ENCODE measurements around the gene TRIM71. TPM values are rescaled to one million over a fixed set of nuclear protein-coding genes. Genes with fewer than 3 reads are reported as not detected.

Gene TRIM71
- total RNA-seq, 1 experiment from 2014 or later: 0.18 TPM

DNA sequence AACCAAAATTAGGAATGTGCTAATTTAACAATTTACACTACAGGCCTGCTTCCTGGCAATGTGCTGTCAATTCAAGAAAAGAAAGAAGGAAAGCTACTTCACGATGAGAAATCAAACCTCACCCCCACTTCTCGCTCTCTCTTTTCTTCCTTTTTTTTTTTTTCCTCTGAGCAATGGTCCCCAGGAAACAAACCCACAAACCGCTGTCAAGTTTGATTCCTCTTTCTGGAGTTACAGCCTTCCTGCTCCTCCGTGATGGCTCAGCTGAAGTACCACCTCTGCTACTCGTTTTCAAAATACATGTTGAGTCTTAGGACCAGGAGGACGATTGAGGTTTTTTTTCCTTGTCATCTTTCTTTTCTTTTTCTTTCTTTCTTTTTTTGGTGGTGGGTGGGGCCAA lies 3.4 kb upstream of the TRIM71 start:
- H3K4me1 ChIP-seq (ENCODE audit: control insufficient read depth, insufficient read depth, low read length): no peaks in the 10 kb centered on the region
- no peaks in the 10 kb centered on the region for H3K36me3 ChIP-seq (ENCODE audit: control insufficient read depth, insufficient read depth, low read length)
- H3K27me3 ChIP-seq (ENCODE audit: control insufficient read depth, insufficient read depth, low read length): no peaks in the 10 kb centered on the region; the same call in 1 of the 2 replicates
- H3K27ac ChIP-seq (ENCODE audit: low read length): no peak overlapping the region
- ChIA-PET CTCF (no interaction called here), POLR2A (no interaction called here)
- TF ChIP-seq, protein P1, sequence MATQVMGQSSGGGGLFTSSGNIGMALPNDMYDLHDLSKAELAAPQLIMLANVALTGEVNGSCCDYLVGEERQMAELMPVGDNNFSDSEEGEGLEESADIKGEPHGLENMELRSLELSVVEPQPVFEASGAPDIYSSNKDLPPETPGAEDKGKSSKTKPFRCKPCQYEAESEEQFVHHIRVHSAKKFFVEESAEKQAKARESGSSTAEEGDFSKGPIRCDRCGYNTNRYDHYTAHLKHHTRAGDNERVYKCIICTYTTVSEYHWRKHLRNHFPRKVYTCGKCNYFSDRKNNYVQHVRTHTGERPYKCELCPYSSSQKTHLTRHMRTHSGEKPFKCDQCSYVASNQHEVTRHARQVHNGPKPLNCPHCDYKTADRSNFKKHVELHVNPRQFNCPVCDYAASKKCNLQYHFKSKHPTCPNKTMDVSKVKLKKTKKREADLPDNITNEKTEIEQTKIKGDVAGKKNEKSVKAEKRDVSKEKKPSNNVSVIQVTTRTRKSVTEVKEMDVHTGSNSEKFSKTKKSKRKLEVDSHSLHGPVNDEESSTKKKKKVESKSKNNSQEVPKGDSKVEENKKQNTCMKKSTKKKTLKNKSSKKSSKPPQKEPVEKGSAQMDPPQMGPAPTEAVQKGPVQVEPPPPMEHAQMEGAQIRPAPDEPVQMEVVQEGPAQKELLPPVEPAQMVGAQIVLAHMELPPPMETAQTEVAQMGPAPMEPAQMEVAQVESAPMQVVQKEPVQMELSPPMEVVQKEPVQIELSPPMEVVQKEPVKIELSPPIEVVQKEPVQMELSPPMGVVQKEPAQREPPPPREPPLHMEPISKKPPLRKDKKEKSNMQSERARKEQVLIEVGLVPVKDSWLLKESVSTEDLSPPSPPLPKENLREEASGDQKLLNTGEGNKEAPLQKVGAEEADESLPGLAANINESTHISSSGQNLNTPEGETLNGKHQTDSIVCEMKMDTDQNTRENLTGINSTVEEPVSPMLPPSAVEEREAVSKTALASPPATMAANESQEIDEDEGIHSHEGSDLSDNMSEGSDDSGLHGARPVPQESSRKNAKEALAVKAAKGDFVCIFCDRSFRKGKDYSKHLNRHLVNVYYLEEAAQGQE (IDR thresholded peaks at IDR 0.05; ENCODE audit: insufficient read depth in 1 of 2, low read depth in 2 of 2, low read length in 1 of 2): no peak
- TF ChIP-seq SIN3A (IDR thresholded peaks at IDR 0.05; ENCODE audit: borderline replicate concordance, insufficient read depth, low read depth, low read length): no peak
- TF ChIP-seq, protein P2, sequence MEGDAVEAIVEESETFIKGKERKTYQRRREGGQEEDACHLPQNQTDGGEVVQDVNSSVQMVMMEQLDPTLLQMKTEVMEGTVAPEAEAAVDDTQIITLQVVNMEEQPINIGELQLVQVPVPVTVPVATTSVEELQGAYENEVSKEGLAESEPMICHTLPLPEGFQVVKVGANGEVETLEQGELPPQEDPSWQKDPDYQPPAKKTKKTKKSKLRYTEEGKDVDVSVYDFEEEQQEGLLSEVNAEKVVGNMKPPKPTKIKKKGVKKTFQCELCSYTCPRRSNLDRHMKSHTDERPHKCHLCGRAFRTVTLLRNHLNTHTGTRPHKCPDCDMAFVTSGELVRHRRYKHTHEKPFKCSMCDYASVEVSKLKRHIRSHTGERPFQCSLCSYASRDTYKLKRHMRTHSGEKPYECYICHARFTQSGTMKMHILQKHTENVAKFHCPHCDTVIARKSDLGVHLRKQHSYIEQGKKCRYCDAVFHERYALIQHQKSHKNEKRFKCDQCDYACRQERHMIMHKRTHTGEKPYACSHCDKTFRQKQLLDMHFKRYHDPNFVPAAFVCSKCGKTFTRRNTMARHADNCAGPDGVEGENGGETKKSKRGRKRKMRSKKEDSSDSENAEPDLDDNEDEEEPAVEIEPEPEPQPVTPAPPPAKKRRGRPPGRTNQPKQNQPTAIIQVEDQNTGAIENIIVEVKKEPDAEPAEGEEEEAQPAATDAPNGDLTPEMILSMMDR (IDR thresholded peaks at IDR 0.05): no peak
- no peak for TF ChIP-seq TCF7L2 (IDR thresholded peaks at IDR 0.05; ENCODE audit: low read depth, low read length)
- TF ChIP-seq POLR2AphosphoS5 (IDR thresholded peaks at IDR 0.05; ENCODE audit: low read depth, low read length): no peak
- no peak for DNase-seq (ENCODE audit: low read depth, low spot score)
- no peak for ATAC-seq
- no TSS peak for BruUV-seq (replicated peaks)
- in situ Hi-C loops (cut with HindIII; ENCODE audit: low pct_unique_long_range_greater_than_20kb, low sequenced_read_pairs): no loop called here
- H3K4me3 ChIP-seq (ENCODE audit: low read depth in 2 of 2, low read length in 2 of 2): no peak overlapping the region
- no peaks in the 10 kb centered on the region for H3K9me3 ChIP-seq (ENCODE audit: control insufficient read depth, insufficient read depth, low read depth, low read length)
- intact Hi-C loops (cut with micrococcal nuclease; ENCODE audit: unreplicated experiment): no loop called here

DNA sequence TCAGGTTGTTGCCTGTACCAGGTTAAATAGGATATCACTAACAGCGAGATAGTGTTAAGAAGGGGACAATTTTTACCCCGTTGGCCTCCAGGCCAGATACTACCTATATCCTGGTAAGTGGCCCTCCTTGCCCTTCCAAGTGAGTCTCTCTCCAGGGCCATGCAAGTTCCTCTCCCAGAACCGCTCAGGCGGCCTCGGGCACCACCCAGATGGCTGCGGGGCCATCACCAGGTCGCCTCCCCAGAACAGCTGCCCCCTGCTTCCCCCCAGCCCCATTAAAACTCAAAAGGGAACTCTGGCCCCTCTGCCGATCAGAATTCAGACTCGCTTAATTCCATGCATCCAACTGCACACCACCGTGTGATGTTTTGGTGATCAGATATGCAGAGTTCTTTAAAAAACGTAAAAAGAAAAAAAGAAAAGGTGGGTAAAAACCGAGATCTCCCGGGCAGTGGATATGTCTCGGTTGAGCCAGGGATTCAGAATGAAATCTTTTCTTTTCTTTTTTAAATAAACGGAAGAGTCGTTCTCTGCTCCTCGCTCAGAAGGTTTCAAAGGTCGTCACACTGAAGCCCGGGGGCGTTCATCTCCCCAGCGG lies 1.9 kb upstream of the TRIM71 start:
- no peaks in the 10 kb centered on the region for H3K36me3 ChIP-seq (ENCODE audit: control insufficient read depth, insufficient read depth, low read length)
- TF ChIP-seq, protein P2 (IDR thresholded peaks at IDR 0.05): no peak
- TF ChIP-seq TCF7L2 (IDR thresholded peaks at IDR 0.05; ENCODE audit: low read depth, low read length) (no peak), POLR2AphosphoS5 (IDR thresholded peaks at IDR 0.05; ENCODE audit: low read depth, low read length) (no peak)
- no peak for DNase-seq (ENCODE audit: low read depth, low spot score)
- CTCF ChIA-PET: no interaction called here
- in situ Hi-C loops (cut with HindIII; ENCODE audit: low pct_unique_long_range_greater_than_20kb, low sequenced_read_pairs) (no loop called here), intact Hi-C loops (cut with micrococcal nuclease; ENCODE audit: unreplicated experiment) (no loop called here)
- BruUV-seq (replicated peaks): no TSS peak
- H3K4me3 ChIP-seq (ENCODE audit: low read depth in 2 of 2, low read length in 2 of 2): no peak overlapping the region
- no peak for ATAC-seq
- H3K27me3 ChIP-seq (ENCODE audit: control insufficient read depth, insufficient read depth, low read length): no peaks in the 10 kb centered on the region; the same call in none of the 2 replicates
- H3K4me1 ChIP-seq (ENCODE audit: control insufficient read depth, insufficient read depth, low read length): no peaks in the 10 kb centered on the region
- H3K9me3 ChIP-seq (ENCODE audit: control insufficient read depth, insufficient read depth, low read depth, low read length): no peaks in the 10 kb centered on the region
- POLR2A ChIA-PET: no interaction called here
- no peak overlapping the region for H3K27ac ChIP-seq (ENCODE audit: low read length)

Data from Panc1 (cell line).